Esophagus squamous epithelium (tissue), 5 donors: ENCODE results near the gene IL34. TPM values are rescaled to one million over a fixed set of nuclear protein-coding genes. Genes with fewer than 3 reads are reported as not detected.

ENCODE experiments used
- DNase-seq: peaks from one replicate; lab custom pipeline; 2025; lab: John Stamatoyannopoulos, UW
- H3K27ac ChIP-seq, 4 donors: fragments of 200-600 bp; sonication (generic); one replicate each; pipeline ENCODE4 v1.5.1; 2016 to 2019; ENCODE audit warnings: mild to moderate bottlenecking in 1 of 4
- H3K27me3 ChIP-seq, 4 donors: fragments of 200-600 bp; sonication (generic); 1 replicate in 3 of 4; 2 replicates in 1 of 4; pipeline versions ENCODE4 v1.5.1 to v1.6.0; 2017 to 2021; ENCODE audit warnings: antibody characterized with exemption in 1 of 4
- H3K36me3 ChIP-seq, 3 donors: fragments of 200-600 bp; sonication (generic); one replicate each; pipeline ENCODE4 v1.5.1; 2016 to 2019
- H3K4me1 ChIP-seq, 3 donors: fragments of 200-600 bp; sonication (generic); one replicate each; pipeline ENCODE4 v1.5.1; 2017 to 2019
- H3K4me3 ChIP-seq, 4 donors: fragments of 200-600 bp; sonication (generic); 1 replicate in 3 of 4; 2 replicates in 1 of 4; pipeline ENCODE4 v1.5.1; 2016 to 2019; ENCODE audit warnings: mild to moderate bottlenecking in 2 of 4, moderate library complexity in 1 of 4
- H3K9me3 ChIP-seq, 3 donors: fragments of 200-600 bp; sonication (generic); one replicate each; pipeline ENCODE4 v1.5.1; 2016 to 2019
- POLR2A ChIP-seq, 4 donors: fragments of 450-650 bp; IDR thresholded peaks; one replicate each; pipeline ENCODE4 v1.6.1; 2017; ENCODE audit warnings: antibody characterized with exemption in 4 of 4, mild to moderate bottlenecking in 4 of 4, moderate library complexity in 3 of 4
- WGBS, 2 donors: methylation state at CpG; one replicate each; pipeline ENCODE4 v1.1.5; 2018; 5-methylcytosine and 5-hydroxymethylcytosine counted together
- intact Hi-C: fragments of 100-400 bp; cut with DNase I; formaldehyde crosslinking; loops from one replicate; pipeline ENCODE4 v1.15.0; 2022
- total RNA-seq, 4 donors: library from RNA; depleted of rRNA; stranded (reverse); fragments of >200 nt; gene quantifications; one replicate each; pipeline ENCODE4 v1.1.0, GENCODE V29; 2016
- TF ChIP-seq, protein P1 (sequence below), 6 experiments: fragments of 450-650 bp in 4 of 6; fragments of 200-600 bp in 2 of 6; sonication (generic) in 2 of 6; IDR thresholded peaks; one replicate each; pipeline ENCODE4 v1.5.1; 2016 to 2019; ENCODE audit warnings: antibody characterized with exemption in 6 of 6, mild to moderate bottlenecking in 4 of 6, moderate library complexity in 4 of 6
- donor health status: DM: yes; HTN: yes; CAD: no.

Gene IL34
- total RNA-seq, 4 donors from 2014 or later: 3.2 to 26.6 (median 9.1) TPM

- Histone ChIP-seq H3K36me3 (peaks cover 0 to 13% (median 0%) of the 10 kb centered on the region in 3 donors), H3K4me3 (no peak overlapping the region), H3K27ac (peak overlapping the region; percentile 85 to 95 (median 92)), H3K27me3 (no peaks in the 10 kb centered on the region), H3K4me1 (peaks cover 76 to 95% (median 86%) of the 10 kb centered on the region in 3 donors), H3K9me3 (no peaks in the 10 kb centered on the region)
- TF ChIP-seq POLR2A (IDR thresholded peaks at IDR 0.05): no peak
- TF ChIP-seq, protein P1, sequence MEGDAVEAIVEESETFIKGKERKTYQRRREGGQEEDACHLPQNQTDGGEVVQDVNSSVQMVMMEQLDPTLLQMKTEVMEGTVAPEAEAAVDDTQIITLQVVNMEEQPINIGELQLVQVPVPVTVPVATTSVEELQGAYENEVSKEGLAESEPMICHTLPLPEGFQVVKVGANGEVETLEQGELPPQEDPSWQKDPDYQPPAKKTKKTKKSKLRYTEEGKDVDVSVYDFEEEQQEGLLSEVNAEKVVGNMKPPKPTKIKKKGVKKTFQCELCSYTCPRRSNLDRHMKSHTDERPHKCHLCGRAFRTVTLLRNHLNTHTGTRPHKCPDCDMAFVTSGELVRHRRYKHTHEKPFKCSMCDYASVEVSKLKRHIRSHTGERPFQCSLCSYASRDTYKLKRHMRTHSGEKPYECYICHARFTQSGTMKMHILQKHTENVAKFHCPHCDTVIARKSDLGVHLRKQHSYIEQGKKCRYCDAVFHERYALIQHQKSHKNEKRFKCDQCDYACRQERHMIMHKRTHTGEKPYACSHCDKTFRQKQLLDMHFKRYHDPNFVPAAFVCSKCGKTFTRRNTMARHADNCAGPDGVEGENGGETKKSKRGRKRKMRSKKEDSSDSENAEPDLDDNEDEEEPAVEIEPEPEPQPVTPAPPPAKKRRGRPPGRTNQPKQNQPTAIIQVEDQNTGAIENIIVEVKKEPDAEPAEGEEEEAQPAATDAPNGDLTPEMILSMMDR (IDR thresholded peaks at IDR 0.05): no peak
- intact Hi-C loops: no loop called here
- WGBS, 2 donors: 63 to 76% methylated on average over 4 to 12 of the region's 18 CpGs
- DNase-seq: no peak
These were observed 41.4 kb downstream of the IL34 start for GRCh38 chr16:70687671-70688245.

GRCh38 chr16:70688246-70688742, 41.9 kb downstream of the IL34 start:
- Histone ChIP-seq H3K9me3 (no peaks in the 10 kb centered on the region), H3K36me3 (peaks cover 0 to 10% (median 0%) of the 10 kb centered on the region in 3 donors), H3K4me3 (no peak overlapping the region), H3K27ac (peak overlapping the region; percentile 85 to 95 (median 92)), H3K4me1 (peaks cover 76 to 95% (median 86%) of the 10 kb centered on the region in 3 donors), H3K27me3 (no peaks in the 10 kb centered on the region)
- no peak for TF ChIP-seq POLR2A (IDR thresholded peaks at IDR 0.05)
- TF ChIP-seq, protein P1 (IDR thresholded peaks at IDR 0.05): no peak
- WGBS, 2 donors: 55 to 70% methylated on average over 3 of the region's 8 CpGs
- no peak for DNase-seq
- intact Hi-C loops: no loop called here

DNA sequence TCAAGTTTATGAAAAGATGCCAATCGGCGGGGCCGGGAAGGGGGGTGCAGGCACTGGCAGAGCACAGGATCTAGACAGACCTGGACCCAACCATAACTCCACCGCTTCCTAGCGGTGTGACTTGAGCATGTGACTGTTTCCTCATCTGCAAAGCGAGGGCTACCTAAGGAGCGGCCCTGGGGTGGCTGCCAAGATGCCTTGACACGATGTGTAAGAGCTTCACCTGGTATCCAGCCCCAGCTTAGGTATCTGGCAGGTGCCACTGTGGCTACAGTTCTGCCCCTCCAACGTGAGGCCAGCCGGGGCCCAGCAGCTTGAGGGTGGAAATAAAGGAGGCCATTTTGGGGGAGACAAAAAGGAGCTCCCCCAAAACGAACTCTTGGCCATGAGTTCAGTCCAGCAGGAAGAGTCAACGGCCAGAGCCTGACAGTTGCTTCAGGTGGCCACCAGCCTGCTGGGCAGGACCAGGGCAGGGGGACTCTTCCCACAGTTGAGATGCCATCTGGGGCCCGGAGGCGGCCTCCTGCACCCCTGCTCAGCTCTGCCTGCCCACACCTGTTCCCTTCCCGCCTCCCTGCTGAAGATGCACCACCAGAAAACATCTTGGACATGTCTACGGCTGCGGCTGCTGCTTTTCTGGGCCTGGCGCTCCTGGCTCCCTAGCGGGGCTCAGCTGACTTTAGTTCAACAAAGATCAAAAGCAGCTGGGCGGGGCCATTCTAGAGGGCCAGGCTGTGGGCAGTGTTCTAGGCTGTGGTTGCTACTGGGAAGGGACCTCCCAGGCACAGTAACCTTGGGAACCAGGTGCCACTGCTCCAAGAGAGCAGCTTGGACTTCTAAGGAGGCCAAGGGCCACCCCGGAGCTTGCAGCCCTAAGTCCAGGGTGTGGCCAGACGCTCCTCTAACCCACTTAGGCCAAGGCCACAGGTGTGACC, 42.9 kb downstream of the IL34 start:
- H3K27ac ChIP-seq: peak overlapping the region; percentile 85 to 95 (median 92)
- WGBS, 2 donors: 55 to 60% methylated on average over 5 to 11 of the region's 22 CpGs
- H3K4me1 ChIP-seq: peaks cover 77 to 95% (median 86%) of the 10 kb centered on the region in 3 donors
- H3K27me3 ChIP-seq: no peaks in the 10 kb centered on the region
- intact Hi-C loops: no loop called here
- TF ChIP-seq POLR2A (IDR thresholded peaks at IDR 0.05): no peak
- TF ChIP-seq, protein P1 (IDR thresholded peaks at IDR 0.05): no peak
- no peak for DNase-seq
- H3K4me3 ChIP-seq: no peak overlapping the region
- no peaks in the 10 kb centered on the region for H3K9me3 ChIP-seq
- H3K36me3 ChIP-seq: peaks cover 0 to 6% (median 0%) of the 10 kb centered on the region in 3 donors

- Histone ChIP-seq H3K36me3 (peaks cover 0 to 6% (median 0%) of the 10 kb centered on the region in 3 donors), H3K4me1 (peaks cover 75 to 95% (median 89%) of the 10 kb centered on the region in 3 donors), H3K9me3 (no peaks in the 10 kb centered on the region), H3K27me3 (no peaks in the 10 kb centered on the region), H3K27ac (peak overlapping the region; percentile 85 to 95 (median 92)), H3K4me3 (no peak overlapping the region)
- WGBS, 2 donors: 55% methylated on average over 6 of the region's 16 CpGs; no CpG with 5 or more reads in 1 of the 2 donors
- no peak for DNase-seq
- intact Hi-C loops: no loop called here
- TF ChIP-seq, protein P1 (IDR thresholded peaks at IDR 0.05): no peak
These were observed 43.9 kb downstream of the IL34 start for GRCh38 chr16:70689970-70690891.
